HG03521 (cell line): Measurements from ENCODE around the gene PNPLA2.
A peak's percentile ranks its signal among the peaks of the same experiment; 100 is the strongest.

Source experiments
- ATAC-seq: cut with Tn5 transposase; IDR thresholded peaks from one replicate; pipeline ENCODE4 v1.9.1; 2021; ENCODE audit warnings: mild to moderate bottlenecking, moderate library complexity; ENCODE audit not compliant: unreplicated experiment

PNPLA2 gene

GRCh38 chr11:818396-819128 lies at the start of gene PNPLA2:
Gene PNPLA2 (plus strand): TSS chr11:818914. CDS start chr11:819719, 805 bp downstream.
- no peak for ATAC-seq

GRCh38 chr11:769887-770641 lies 48.6 kb upstream of the PNPLA2 start:
- no peak for ATAC-seq

- no peak for ATAC-seq
Observed at GRCh38 chr11:770642-771616, 47.8 kb upstream of the PNPLA2 start.

- no peak for ATAC-seq
Observed at GRCh38 chr11:771617-772204, 47.0 kb upstream of the PNPLA2 start.

GRCh38 chr11:772429-773390 lies 46.0 kb upstream of the PNPLA2 start:
- no peak for ATAC-seq

GRCh38 chr11:773425-773824 lies 45.3 kb upstream of the PNPLA2 start:
- ATAC-seq = no peak

- ATAC-seq = no peak
Observed at GRCh38 chr11:773830-774229, 44.9 kb upstream of the PNPLA2 start.

- no peak for ATAC-seq
Observed at GRCh38 chr11:774873-775592, 43.7 kb upstream of the PNPLA2 start.

- ATAC-seq = no peak
Observed at GRCh38 chr11:776263-776560, 42.5 kb upstream of the PNPLA2 start.

- ATAC-seq = peak; percentile 31
Observed at GRCh38 chr11:776561-777287, 42.0 kb upstream of the PNPLA2 start.

GRCh38 chr11:777288-778255 lies 41.1 kb upstream of the PNPLA2 start, which contains the start of gene GATD1:
Gene GATD1 (minus strand): TSS chr11:777487. CDS start chr11:777462, 25 bp downstream.
- peak; percentile 81 for ATAC-seq

- no peak for ATAC-seq
Observed at GRCh38 chr11:778976-779954, 39.4 kb upstream of the PNPLA2 start.

GRCh38 chr11:779955-780532 lies 38.7 kb upstream of the PNPLA2 start:
- ATAC-seq = no peak

GRCh38 chr11:782264-783174 lies 36.2 kb upstream of the PNPLA2 start:
- ATAC-seq = no peak

GRCh38 chr11:783581-784015 lies 35.1 kb upstream of the PNPLA2 start:
- ATAC-seq = no peak
